ENCODE data around the gene TRRAP.

TRRAP gene

DNA sequence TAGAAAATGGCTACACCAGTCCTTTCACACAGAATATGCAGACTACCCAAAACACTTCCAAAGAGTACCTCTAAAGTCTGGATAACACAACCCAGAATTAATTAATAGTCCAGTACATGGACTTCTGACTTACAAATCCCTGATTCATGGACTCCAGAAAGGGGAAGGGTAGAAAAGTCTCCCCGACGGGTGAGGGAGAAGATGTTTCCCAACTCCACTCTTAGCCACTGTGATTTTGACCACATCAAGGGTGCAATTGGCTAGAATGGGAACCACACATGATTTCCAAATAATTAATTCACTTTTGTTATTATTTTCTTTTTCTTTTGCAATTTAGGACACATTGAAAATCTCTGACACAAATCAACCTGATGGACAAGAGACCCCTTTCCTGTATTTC, 9.9 kb upstream of the TRRAP start:
- H3K27ac ChIP-seq: no peak overlapping the region
- H3K36me3 ChIP-seq (replicated peaks): no peaks in the 10 kb centered on the region
- H3K4me3 ChIP-seq (ENCODE audit: low read depth, low read length): no peak overlapping the region
- DNase-seq: no peak
- in situ Hi-C loops (cut with HindIII; ENCODE audit: low pct_ligation_motif_present, low sequenced_read_pairs): loop anchor here (25.0 kb wide), 1 partner anchor 581 kb away; the partner anchor contains the start of gene BRI3
- H3K27me3 ChIP-seq (replicated peaks): peaks cover 23% of the 10 kb centered on the region
- TF ChIP-seq, protein P1, sequence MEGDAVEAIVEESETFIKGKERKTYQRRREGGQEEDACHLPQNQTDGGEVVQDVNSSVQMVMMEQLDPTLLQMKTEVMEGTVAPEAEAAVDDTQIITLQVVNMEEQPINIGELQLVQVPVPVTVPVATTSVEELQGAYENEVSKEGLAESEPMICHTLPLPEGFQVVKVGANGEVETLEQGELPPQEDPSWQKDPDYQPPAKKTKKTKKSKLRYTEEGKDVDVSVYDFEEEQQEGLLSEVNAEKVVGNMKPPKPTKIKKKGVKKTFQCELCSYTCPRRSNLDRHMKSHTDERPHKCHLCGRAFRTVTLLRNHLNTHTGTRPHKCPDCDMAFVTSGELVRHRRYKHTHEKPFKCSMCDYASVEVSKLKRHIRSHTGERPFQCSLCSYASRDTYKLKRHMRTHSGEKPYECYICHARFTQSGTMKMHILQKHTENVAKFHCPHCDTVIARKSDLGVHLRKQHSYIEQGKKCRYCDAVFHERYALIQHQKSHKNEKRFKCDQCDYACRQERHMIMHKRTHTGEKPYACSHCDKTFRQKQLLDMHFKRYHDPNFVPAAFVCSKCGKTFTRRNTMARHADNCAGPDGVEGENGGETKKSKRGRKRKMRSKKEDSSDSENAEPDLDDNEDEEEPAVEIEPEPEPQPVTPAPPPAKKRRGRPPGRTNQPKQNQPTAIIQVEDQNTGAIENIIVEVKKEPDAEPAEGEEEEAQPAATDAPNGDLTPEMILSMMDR (IDR thresholded peaks at IDR 0.05; ENCODE audit: low read depth, low read length, missing control alignments): no peak

DNA sequence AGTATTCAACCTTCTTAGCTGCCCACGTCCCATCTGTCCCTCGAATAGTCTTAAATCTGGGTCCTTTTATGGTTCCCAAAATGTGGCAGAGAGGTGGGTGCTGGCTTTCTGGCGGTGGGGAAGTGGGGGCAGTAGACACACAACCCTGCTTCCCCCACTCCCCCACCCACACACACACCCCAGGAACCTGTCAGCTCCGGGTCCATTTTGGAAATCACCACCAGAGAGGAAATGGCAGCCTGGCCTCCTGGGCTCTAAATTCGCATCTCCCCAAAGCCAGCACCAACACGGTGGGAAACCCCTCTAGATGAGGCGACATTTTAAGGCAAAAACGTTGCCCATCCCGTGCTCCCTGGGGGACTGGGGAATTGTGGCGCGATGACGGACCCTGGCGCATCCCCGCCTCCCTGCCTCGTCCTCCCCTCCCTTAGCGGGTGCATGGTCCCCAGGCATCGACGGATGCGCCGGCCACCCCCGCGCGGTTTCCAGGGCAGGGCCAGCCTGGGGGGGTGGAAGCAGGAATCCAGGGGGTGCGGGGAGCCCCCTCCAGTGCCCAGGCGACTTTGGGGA, 9.2 kb upstream of the TRRAP start:
- Histone ChIP-seq H3K4me3 (ENCODE audit: low read depth, low read length) (peak overlapping the region; percentile 48), H3K27ac (no peak overlapping the region), H3K36me3 (replicated peaks) (no peaks in the 10 kb centered on the region), H3K27me3 (replicated peaks) (peaks cover 23% of the 10 kb centered on the region)
- no peak for DNase-seq
- in situ Hi-C loops (cut with HindIII; ENCODE audit: low pct_ligation_motif_present, low sequenced_read_pairs): loop anchor here (25.0 kb wide), 1 partner anchor 582 kb away; the partner anchor contains the start of gene BRI3
- TF ChIP-seq, protein P1 (IDR thresholded peaks at IDR 0.05; ENCODE audit: low read depth, low read length, missing control alignments): no peak

DNA sequence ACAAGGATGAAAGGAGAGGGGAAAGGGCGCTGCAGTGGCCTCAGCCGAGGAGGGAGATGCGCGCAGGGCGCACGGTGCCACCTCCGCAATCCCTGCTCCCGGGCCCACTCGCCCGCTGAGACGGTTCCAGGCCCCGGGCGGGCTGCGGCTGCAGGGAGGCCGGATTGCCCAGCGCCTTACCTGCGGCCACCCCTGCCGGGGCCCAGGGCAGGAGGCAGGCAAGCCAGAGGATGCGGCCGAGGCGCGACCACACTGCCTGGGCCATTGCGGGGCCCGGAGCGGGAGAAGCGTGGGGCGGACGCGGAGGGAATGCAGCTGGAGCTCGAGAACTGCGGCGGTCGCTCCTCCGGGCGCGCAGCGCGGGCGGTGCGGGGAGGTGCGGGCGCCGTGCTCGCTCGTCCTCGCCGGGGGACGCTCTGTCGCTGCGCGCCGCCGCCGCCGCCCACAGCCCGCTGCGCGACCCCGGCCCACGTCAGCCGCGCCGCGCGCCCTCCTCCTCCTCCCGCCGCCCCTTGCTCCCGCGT, 8.7 kb upstream of the TRRAP start, which contains the start of gene TMEM130:
Gene TMEM130, minus strand, starts transcription at position 418 of the 524 bp plus-strand sequence. Its CDS starts 153 bp downstream, at position 265.
- in situ Hi-C loops (cut with HindIII; ENCODE audit: low pct_ligation_motif_present, low sequenced_read_pairs): loop anchor here (25.0 kb wide), 1 partner anchor 582 kb away; the partner anchor contains the start of gene BRI3
- Histone ChIP-seq H3K27me3 (replicated peaks) (peaks cover 23% of the 10 kb centered on the region), H3K4me3 (ENCODE audit: low read depth, low read length) (peak within 1 kb of the TSS; percentile 48), H3K27ac (no peak within 1 kb of the TSS), H3K36me3 (replicated peaks) (no peaks in the 10 kb centered on the region)
- no peak for DNase-seq
- TF ChIP-seq, protein P1 (IDR thresholded peaks at IDR 0.05; ENCODE audit: low read depth, low read length, missing control alignments): no peak

DNA sequence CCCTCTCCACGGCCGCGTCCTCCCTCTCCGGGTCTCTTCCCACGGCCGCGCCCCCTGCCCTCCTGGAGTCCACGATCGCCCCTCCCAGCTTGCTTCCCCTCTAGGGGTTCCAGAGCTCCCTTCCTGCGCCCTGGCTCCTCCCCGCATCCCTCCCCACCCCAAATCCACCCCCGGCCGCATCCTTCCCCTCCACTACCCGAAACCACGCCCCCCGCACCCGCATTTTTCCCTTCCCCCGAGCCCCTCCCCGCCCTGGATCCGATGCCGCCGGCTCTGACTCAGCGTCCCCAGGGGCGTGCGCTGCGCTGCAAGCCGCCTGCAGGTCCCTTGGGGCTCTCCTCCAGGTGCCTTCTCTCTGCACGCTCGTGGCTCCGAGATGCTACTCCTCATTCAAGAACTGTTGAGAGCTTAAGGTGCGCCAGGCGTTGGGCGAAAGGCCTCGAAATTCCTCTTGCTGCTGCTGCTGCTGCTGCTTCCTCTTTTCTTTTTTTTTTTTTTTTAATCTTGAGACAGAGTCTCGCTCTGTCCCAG, 8.1 kb upstream of the TRRAP start:
- no peak for DNase-seq
- TF ChIP-seq, protein P1 (IDR thresholded peaks at IDR 0.05; ENCODE audit: low read depth, low read length, missing control alignments): peak; percentile 6
- Histone ChIP-seq H3K27ac (no peak overlapping the region), H3K36me3 (replicated peaks) (no peaks in the 10 kb centered on the region), H3K4me3 (ENCODE audit: low read depth, low read length) (peak overlapping the region; percentile 48), H3K27me3 (replicated peaks) (peaks cover 23% of the 10 kb centered on the region)
- in situ Hi-C loops (cut with HindIII; ENCODE audit: low pct_ligation_motif_present, low sequenced_read_pairs): loop anchor here (25.0 kb wide), 1 partner anchor 583 kb away; the partner anchor contains the start of gene BRI3

DNA sequence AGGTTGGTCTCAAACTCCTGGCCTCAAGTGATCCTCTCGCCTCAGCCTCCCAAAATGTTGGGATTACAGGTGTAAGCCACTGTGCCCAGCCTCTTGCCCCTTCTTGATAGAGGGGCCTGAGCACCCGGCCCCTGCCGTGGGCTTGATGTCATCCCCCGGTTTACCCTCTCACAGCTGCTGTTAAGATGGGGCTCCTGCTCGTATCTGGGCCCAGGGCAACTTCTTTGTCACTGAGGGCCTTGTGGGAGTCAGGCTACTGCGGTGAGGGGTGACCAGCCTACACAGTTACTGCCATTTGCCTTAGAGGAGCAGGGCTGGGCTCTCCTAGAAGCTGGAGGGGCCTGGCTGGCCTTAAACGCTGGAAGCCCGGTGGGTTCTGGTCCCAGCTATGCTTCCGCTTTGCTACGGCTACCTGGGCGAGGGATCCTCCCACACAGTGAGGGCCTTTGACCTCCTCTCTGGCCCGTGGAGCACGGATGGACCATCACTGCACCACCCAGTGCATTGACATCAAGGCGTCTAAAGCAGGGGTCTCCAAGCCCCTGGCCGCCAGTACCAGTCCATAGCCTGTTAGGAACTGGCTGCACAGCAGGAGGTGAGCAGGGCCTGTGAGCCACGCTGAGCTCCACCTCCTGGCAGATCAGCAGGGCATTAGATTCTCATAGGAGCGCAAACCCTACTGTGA, 7.4 kb upstream of the TRRAP start:
- no peak for DNase-seq
- Histone ChIP-seq H3K27me3 (replicated peaks) (peaks cover 23% of the 10 kb centered on the region), H3K36me3 (replicated peaks) (no peaks in the 10 kb centered on the region), H3K27ac (no peak overlapping the region), H3K4me3 (ENCODE audit: low read depth, low read length) (no peak overlapping the region)
- TF ChIP-seq, protein P1 (IDR thresholded peaks at IDR 0.05; ENCODE audit: low read depth, low read length, missing control alignments): no peak
- in situ Hi-C loops (cut with HindIII; ENCODE audit: low pct_ligation_motif_present, low sequenced_read_pairs): loop anchor here (25.0 kb wide), 1 partner anchor 584 kb away; the partner anchor contains the start of gene BRI3
